SHP77 treated with DMSO at 0.1 percent for 48 hours (cell line): Measurements from ENCODE around the gene CDC45.
A peak's percentile ranks its signal among the peaks of the same experiment; 100 is the strongest.

Source experiments
- DNase-seq: peaks from one replicate; lab custom pipeline; 2025; lab: John Stamatoyannopoulos, UW

The CDC45 gene

DNA sequence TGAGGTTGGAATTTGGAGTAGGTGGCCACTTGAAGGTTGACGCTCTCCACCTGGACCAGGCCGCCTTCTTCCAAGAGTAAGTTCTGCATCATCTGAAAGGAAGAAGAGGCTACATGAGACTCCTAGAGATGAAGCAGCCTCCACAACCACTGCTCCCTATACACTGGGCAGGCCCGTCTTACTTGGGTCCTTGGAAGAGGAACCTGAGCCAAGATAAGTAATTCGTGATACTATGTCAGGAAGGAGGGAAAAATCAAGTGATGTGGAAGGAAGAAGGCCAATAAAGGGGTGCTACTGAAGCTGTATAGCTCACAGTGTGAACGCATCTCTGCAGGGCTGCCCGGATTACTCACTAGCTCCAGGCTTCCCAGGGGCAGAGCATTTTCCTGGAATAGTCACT, 11.8 kb upstream of the CDC45 start:
- no peak for DNase-seq

DNA sequence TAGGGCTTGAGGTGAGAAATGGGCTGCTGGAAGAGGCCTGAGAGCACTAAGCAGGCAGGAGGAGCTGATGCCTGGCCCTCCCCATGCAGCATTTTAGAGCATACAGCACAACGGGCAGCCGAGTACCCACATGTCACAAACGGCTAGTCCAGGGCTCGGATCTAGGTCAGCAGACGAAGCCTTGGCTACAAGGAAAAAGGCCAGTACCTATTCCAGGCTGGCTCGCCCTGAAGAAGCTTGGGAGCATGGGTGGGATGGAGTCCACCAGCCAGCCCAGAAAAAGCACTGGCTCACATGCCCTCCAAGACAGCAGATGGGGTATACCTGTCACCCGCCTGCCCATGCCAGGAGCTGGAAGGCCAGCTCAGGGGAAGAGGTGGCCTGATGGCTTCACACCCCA, 10.3 kb upstream of the CDC45 start:
- DNase-seq = no peak

DNA sequence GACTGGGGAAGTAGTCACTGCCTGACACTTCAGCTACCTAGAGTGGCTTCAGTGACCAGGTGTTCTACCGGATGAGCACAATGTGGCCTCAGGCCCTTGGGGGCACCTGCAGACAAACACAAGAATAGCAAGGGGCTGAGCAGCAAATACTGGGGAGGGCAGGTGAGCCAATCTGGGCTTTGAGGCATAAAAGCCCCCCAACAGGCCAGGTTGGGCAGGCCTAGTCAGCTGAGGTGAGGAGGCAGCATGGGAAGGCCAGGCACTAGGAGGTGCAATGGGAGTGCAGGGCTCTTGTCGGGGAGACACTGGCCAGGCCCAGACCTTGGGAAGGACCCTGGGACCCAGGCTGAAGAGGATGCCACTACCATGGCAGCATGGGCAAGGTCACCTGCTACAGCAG, 9.7 kb upstream of the CDC45 start:
- DNase-seq = no peak

DNA sequence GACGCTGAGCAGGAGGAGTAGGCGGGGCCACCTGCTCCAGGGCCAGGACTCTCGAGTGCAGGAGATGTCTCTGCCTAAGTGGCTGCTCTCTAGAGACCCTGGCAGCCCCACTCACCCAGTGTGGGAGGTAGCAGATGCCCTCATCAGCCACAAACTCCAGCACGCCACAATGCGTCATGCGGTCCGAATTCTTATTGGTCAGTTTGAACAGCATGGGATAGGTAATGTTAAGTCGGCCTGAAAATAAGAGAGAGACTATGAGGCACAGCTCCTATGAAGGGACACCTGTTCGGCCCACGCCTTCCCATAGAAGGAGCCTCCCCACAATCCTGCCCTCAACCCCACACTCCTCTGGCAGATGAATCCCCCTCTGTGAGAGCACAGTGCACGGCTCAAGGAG, 8.1 kb upstream of the CDC45 start:
- no peak for DNase-seq

DNA sequence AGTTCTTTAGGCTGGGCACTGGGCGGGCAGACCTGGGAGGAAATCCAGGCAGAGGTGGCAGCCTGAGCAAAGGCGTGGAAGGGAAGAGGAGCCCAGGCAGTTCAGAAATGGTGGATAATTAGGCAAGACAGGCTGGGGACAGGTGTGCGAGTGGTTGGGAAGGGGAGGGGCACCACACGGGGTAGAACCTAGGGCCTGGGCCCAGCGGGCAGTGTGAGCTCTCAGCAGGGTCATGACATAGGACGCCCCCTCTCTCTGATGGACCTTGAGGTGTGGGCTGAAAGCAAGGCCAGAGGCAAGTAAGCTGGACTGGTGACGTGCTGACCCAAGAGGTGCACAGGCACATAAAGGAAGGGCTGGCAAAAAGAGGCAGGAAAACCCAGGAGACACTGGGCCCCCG, 7.5 kb upstream of the CDC45 start:
- no peak for DNase-seq

DNA sequence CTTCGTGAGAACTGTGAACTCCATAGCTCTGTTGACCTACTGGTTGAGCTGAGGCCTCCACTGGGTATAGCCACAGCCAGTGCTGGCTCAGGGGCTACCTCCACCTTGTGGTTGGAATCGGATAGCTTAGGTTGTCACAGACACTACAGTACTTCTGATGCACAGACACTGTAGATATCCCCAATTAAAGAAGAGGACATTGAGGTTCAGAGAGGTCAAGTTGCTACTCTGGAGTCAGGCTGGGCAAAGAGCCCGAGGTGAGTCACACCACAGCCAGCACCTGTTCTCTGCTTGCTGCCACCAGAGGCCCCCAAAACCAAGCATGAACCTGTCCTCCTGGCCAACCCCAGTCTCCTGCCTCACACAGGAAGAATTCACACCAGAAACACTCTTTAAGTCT, 6.1 kb upstream of the CDC45 start:
- no peak for DNase-seq

DNA sequence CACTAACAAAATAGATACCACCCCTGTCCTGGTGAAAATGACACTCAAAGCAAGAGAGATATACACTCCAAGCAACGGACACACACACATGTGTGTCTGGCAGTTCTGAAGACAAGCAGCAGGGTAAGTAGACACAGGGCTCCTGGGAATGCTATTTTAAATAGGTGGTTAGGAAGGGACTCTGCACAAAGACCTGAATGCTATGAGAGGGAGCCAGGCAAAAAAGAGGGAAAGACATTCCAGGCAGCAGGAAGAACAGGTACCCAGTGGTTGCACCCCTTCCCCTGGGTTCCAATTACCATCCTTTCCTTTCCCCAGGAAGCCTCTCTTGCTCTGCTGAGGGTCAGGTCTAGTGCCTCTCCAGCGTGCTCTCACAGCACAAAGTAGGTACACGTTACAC, 3.7 kb upstream of the CDC45 start:
- DNase-seq = no peak

DNA sequence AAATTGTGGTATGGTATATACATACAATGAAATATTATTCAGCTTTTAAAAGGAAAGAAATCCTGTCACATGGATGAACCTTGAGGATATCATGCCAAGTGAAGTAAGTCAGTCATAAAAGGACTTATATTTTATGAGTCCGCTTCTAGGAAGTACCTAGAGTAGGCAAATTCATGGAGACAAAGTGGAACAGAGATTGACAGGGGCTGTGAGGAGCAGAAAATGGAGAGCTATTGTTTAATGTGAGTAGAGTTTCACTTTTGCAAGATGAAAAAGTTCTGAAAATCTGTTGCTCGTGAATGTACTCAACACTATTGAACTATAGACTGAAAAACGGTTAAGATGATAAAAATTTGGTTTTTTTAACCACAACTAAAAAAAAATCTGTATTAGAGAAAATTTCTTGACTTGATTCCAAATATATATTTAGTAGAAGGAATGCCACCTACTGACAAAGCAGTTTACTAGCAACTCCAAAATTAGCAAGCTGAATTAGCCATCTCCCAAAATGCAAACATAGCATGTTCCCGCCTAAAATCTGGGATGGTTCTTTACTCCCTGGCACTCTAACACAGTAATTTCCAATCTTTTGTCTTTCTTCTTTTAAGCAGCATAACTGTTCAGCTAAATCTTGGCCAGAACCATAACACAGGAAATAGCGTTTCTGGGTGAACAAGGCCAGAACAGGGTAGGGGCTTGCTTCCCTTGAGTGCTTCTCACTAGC, 2.2 kb upstream of the CDC45 start:
- no peak for DNase-seq

DNA sequence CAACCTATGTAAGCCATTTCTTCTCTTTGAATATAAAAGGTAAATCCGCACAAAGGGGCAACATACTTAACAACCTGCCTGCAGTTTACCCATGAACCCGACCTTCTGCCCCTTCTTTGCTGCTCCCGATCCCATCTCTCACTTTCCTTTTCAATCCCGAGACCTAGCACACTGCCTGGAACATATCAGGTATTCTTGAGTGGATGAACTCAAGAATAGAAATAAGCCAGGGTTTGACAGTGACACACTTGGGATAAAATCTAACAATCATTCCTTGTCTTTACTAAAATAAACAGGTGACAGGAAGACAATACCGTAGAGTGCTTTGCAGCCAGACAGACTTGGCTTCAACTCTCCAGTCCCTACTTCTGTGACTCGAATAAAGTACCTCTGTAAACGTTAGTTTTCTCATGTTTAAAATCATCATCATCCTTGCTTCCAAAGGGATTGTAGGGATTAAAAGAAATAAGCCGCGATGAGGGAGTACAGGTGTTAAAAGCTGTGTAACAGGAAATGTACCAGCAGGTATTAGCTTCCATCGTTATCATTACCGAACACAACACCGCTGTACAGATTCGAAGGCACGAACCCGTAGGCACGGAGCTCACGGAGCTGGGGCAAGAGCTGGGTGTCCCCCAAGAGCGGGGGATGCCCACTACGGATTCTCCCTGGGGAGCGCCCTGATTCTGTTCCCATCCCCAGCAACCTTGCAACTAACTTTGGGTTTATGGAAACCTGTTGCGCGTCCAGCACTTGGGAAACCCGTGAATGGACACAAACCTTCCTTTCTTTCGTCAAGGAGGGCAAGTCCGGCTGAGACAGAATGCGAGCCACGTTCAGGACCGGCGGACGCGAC, 1.4 kb upstream of the CDC45 start:
- DNase-seq = no peak

DNA sequence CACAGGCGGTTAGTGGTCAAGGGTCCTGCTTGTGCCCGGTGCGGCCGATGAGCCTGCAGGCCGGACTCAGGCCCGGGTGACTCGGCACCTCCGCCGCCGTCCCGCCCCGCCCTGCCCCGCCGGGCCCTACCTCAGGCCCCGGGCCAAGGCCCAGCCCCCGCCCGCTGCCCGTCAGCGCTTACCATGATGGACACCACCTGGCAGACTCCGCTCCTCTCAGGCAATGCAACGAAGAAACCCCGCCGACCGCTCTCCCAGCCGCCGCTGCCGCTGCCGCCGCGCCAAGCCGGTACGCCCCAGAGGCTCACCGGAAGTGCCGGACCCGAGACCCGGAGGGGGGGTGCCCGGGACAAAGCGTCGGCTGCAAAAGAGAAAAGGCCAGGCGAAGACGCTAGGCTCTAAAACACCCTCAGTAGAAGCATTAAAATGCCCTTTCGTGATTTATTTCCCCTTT, 792 bp upstream of the CDC45 start, which contains the start of gene UFD1:
Gene UFD1, minus strand, starts transcription at position 293 of the 454 bp plus-strand sequence. Its CDS starts 108 bp downstream, at position 185.
- peak; percentile 83 for DNase-seq

DNA sequence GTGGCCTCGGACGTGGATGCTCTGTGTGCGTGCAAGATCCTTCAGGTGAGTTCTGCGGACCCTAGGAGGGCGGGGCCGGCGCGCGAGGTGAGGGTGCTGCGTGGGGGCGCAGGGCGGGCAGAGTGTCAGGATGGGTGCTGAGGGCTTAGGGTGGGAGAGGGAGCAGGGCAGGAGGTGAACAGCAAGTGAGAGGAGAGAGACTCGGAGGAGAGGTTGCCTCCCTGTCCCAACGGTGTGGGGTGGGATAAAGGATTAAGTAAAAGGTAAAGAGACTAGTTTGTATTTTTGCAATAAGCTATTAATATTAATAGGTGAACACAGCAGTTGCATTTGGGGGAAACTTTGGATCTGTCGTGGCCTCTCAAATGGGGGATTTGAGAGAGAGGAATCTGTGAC, 451 bp downstream of the CDC45 start:
- no peak for DNase-seq

DNA sequence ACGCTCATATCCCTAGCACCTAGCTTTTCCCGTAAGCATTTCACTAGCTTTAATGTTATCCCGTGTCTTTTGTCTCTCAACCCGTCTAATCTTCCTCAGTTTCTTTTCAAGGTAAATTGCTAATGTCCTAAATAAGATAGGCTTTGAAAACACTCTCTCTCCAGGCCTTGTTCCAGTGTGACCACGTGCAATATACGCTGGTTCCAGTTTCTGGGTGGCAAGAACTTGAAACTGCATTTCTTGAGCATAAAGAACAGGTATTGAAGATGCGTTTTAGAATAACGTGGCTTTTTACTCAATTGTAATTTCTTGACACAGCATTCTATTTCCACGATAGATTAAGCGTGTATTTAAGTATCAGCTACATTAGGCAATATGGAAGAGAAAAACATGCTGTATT, 1.1 kb downstream of the CDC45 start:
- DNase-seq = no peak

DNA sequence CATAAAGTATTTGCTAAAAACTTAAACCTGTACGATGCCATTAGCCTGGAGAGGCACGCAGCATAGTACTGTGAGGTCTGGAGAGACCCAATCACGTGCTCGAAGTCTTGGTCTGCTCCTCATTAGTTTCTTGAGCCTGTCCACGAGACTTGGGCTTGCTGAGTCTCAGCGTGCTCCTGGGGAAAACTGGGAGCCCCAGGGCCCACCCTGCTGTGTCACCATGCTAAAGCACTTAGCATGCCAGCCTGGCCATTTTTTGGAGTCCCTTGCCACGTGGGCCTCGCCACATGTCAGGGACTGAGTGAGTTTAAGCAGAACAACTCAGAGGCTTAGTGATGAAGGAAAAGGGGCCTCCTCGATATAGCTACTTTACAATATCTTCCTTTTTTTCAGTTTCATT, 2.6 kb downstream of the CDC45 start:
- DNase-seq = no peak

DNA sequence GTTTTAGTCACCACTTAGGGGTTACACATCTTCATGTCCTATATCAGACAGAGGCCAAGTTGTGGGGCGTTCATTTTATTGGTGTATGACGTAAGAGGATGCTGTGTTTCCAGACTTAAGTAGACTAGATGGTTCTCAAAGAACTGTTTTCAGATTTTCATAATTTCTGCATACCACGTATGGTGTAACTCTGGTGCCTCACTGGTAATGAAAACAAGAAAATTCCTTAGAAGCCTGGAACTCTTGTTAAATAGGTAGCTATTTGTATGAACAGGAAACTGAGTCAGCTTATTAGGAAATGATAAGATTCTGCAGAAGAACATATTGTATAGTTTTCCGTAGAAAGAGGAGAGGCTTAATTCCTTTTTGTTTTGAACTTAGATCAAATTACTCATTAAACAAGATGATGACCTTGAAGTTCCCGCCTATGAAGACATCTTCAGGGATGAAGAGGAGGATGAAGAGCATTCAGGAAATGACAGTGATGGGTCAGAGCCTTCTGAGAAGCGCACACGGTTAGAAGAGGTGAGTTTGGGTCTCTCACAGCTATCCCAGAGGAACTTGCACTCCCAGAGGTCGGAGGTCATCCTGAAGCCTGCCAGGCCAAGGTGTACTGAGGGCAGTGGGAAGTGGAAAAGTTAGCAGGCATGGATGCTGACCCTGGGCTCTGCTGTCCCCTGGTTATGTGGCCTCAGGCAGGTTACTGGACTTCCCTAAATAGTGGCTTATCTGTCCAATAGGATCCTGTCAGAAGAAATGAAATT, 3.9 kb downstream of the CDC45 start:
- no peak for DNase-seq

DNA sequence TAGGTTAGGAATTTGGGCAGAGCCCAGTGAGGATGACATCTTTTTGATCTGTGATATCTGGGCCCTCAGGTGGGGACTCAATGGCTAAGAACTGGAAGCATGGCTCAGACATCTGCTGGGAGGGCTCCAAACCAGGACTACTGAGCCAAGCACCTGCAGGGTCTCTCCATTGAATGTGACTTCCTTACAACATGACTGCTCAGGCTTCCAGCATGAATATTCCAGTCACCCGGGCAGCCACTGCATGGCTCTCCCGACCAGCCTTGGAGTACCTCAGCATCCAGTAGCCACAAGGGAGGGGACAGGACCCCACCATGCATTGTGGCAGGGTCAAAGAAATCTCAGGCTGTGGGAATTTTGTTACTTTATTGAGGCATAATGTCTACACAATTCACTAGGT, 8.6 kb downstream of the CDC45 start:
- DNase-seq = no peak

DNA sequence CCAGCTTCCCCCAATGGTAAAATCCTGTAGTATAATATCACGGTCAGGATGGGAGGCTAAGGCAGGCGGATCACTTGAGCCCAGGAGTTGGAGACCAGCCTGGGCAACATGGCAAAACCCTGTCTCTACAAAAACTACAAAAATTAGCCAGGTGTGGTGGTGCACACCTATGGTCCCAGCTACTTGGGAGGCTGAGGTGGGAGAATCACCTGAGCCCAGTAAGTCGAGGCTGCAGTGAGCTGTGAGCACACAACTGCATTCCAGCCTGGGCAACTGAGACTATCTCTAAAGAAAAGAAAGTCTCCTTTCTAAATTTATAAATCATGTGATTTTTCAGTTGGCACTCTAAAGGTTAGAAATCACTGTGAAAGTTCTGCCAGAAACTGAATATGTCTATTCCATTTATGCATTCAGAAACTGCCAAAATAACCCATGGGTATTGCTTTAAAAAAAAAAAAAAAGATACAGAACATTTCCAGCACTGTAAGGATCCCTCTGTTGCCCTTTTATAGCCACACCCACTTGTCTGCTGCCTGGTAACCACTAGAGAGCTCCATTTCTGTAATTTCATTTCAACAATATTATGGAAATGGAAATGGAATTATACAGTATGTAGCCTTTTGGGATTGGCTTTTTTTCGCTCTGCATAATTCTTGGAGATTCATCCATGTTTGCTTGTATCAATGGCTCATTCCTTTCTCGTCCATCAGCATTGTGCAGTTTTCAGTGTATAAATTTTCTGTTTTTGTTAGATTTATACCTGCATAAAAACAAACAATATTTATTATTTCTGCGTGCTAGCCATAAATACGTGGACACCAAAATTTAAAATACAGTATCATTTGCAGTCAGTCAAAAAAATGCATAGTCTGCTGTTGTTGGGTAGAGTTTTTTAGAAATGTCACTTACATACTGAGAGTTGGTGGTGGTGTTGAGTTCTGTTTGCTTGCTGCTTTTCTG, 9.4 kb downstream of the CDC45 start:
- DNase-seq = no peak

DNA sequence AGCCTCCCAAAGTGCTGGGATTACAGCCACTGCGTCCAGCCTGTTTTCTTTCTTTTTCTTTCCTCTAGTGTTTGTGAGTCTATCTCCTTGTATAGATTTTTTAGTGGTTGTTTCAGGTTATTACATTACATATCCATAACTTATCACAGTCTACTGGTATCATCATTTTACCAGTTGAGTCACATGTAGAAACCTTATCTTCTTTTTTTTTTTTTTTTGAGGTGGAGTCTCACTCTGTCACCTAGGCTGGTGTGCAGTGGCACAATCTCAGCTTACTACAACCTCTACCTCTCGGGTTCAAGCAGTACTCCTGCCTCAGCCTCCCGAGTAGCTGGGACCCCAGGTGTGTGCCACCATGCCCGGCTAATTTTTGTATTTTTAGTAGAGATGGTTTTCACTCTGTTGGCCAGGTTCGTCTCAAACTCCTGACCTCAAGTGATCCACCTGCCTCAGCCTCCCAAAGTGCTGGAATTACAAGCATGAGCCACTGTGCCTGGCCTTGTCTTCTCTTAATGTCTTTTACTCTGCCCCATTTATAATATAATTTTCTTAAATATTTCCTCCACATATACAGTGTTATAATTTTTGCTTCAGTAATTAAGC, 11.0 kb downstream of the CDC45 start:
- DNase-seq = no peak

DNA sequence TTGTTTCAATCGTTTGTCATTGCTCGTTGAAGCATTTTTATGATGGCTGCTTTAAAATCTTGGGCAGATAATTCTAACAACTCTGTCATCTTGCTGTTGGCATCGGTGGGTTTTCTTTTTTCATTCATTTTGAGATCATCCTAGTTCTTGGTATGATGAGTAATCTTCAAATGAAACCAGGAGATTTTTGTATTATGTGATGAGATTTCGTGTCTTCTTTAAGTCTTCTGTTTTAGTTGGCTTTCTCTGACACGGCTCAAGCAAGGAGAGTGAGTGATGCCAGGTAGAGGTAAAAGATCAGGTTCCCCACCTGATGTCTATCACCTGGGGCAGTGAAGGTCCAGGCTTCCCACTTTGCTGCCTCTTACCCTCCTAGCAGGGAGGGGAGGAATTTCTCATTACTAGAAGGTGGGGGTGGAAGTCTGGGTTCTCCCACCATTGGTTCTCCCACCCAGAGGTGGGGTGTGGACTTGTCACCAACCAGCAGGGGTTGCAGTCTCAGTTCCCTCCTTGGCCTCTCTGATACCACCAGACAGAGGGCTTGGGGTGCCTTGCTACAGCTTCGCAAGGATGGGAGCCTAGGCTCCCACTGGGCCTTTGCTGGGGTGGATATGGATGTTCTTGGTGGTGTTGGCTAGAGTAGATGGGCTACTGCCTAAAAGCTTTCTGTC, 12.9 kb downstream of the CDC45 start:
- DNase-seq = no peak

DNA sequence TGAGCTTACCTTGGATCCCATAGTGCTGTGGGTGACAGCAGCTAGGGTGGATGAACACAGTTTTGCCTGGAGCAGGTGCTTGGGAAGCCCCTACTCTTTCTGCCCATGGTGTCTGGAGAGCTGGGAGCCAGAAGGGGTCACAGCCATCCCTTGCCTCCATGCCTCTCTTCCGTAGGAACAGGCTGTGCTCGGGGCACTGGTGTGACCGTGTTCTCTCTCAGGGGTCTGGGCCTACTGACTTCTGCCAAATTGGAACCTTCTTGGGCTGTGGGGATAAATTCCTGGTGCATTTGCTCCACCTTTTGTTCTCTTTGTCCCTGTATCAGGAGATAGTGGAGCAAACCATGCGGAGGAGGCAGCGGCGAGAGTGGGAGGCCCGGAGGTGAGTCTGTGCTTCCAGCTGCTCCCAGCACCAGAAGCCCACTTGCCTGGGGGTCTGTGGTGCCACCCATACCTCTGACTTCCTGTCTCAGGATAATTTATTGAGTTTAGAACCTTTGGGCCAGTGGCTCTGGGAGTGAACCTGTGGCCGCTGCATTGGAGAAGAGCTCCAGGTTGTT, 14.4 kb downstream of the CDC45 start:
- DNase-seq = no peak

DNA sequence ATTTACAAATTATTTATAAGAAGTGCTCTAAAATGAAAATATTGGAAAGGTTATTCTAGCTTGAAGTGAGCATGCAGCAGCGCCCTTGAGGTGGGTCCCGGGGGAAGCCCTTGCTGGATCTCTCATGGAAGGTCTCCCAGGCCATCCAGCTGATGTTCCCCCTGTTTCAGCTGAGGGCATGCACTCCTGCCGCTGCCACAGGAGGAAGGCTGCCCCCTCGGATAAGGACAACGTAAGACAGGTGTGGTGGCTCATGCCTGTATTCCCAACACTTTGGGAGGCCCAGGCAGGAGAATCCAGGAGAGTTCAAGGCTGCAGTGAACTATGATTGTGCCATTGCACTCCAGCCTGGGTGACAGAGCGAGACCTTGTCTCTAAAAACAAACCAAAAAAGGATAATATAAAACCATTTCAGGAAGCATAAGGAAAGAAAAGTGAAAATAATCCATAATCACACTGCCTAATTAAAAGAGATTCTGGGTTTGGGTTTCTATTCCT, 15.0 kb downstream of the CDC45 start:
- DNase-seq = no peak
